Astrocyte of the spinal cord (primary cell): ENCODE results near the gene NSDHL.

Experiments
- DNase-seq: peaks from one replicate; pipeline ENCODE4 v3.0.0; 2011; ENCODE audit warnings: low read depth, low spot score
- H3K4me3 ChIP-seq: 2 replicates; pipeline ENCODE4 v1.5.1; 2011; ENCODE audit warnings: low read depth, mild to moderate bottlenecking, low read length, moderate library complexity
- CTCF ChIP-seq: IDR thresholded peaks from 2 replicates; pipeline ENCODE4 v1.5.1; 2012; ENCODE audit warnings: low read depth, mild to moderate bottlenecking, low read length, inconsistent platforms
- in situ Hi-C: cut with HindIII; loops from 2 replicates; pipeline ENCODE4 v1.10.0; 2017; ENCODE audit warnings: low sequenced_read_pairs

NSDHL gene

DNA sequence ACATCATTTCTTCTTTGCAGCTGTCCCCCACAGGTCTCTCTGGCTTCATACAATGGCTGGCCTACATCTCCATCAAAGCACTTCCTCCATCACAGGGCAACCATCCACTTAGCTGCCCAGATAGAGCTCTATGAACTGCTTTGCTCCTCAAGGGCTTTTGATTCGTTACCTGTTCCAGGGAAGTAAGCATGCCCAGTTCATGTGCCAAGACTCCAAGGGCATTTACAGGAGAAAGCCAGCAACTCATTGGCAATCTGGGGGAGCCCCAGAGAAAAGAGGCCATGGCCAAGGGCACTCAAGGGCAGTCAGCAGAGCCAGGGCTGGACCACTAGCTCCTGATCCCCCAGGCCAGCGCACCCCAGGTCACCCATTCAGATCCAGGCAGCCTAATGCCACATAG, 42.5 kb downstream of the NSDHL start:
- no peak for TF ChIP-seq CTCF
- no peak overlapping the region for H3K4me3 ChIP-seq
- no peak for DNase-seq
- in situ Hi-C loops = no loop called here

- no peak overlapping the region for H3K4me3 ChIP-seq
- DNase-seq = no peak
- in situ Hi-C loops = no loop called here
- no peak for TF ChIP-seq CTCF
These were observed 46.3 kb downstream of the NSDHL start for GRCh38 chrX:152876931-152877840.

- in situ Hi-C loops = no loop called here
- TF ChIP-seq CTCF = no peak
- DNase-seq = no peak
- no peak overlapping the region for H3K4me3 ChIP-seq
These were observed 48.3 kb downstream of the NSDHL start for GRCh38 chrX:152878976-152879755.

GRCh38 chrX:152881289-152881688, 50.4 kb downstream of the NSDHL start:
- in situ Hi-C loops = no loop called here
- no peak for TF ChIP-seq CTCF
- DNase-seq = no peak
- no peak overlapping the region for H3K4me3 ChIP-seq

DNA sequence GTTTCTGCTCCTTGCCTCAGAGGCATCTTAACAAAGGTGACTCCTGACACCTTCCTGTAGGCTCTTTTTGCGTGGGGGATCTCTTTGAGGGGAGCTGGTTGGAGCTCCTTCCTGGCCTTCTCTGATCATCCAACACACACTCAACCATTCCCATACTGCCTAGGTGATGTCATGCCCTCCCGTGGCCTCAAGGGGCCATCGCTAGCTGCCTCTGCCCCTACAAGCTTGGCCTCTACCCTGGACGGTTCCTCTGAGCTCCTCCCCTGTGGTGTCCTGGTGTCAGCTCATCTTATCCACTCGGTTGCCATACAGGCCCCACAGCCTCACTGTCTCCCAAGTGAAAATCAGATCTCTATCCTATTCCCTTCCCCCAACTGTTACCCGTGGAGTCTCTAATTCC, 53.3 kb downstream of the NSDHL start:
- in situ Hi-C loops = no loop called here
- H3K4me3 ChIP-seq = no peak overlapping the region
- DNase-seq = no peak
- TF ChIP-seq CTCF = no peak

GRCh38 chrX:152886716-152887115, 55.9 kb downstream of the NSDHL start:
- DNase-seq = no peak
- no peak overlapping the region for H3K4me3 ChIP-seq
- TF ChIP-seq CTCF = no peak
- in situ Hi-C loops = no loop called here
